ENCODE results near the gene SPON1. TPM values are rescaled to one million over a fixed set of nuclear protein-coding genes. Genes with fewer than 3 reads are reported as not detected.

The SPON1 gene
- total RNA-seq, 1 donor: 0.72 TPM

DNA sequence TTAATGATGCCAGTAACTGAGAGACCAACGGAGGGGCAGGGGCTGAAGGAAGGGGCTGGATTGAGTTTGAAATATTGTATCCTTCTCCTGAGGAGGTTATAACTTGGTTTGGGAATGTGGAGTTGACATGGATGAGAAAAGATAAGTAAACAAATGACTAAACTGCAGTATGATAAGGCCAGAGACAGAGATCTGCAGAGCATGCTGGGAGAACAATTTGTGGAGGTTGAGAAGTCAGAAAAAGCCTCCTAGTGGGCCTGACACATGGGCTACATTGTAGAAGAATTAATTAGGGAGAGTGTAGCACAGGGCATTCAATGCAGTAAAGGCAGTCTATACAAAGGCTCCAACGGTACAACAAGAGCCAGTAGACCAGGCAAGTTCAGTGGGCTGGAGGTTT is 55.9 kb downstream of the SPON1 start:
- Histone ChIP-seq H3K36me3 (ENCODE audit: insufficient read depth, low read length) (no peaks in the 10 kb centered on the region), H2AFZ (ENCODE audit: low read length) (no peak overlapping the region), H3K4me3 (ENCODE audit: insufficient read depth, low read length) (no peak overlapping the region), H3K27ac (ENCODE audit: low read depth, low read length) (no peak overlapping the region), H4K20me1 (ENCODE audit: insufficient read depth, low read length) (no peaks in the 10 kb centered on the region), H3K4me2 (ENCODE audit: insufficient read depth, low read length) (no peak overlapping the region), H3K9me3 (ENCODE audit: low read depth, low read length) (no peaks in the 10 kb centered on the region), H3K27me3 (ENCODE audit: insufficient read depth, low read length) (peaks cover 5% of the 10 kb centered on the region), H3K4me1 (ENCODE audit: insufficient read depth, low read length) (no peaks in the 10 kb centered on the region), H3K79me2 (ENCODE audit: insufficient read depth, low read length) (no peaks in the 10 kb centered on the region)
- TF ChIP-seq, protein P1, sequence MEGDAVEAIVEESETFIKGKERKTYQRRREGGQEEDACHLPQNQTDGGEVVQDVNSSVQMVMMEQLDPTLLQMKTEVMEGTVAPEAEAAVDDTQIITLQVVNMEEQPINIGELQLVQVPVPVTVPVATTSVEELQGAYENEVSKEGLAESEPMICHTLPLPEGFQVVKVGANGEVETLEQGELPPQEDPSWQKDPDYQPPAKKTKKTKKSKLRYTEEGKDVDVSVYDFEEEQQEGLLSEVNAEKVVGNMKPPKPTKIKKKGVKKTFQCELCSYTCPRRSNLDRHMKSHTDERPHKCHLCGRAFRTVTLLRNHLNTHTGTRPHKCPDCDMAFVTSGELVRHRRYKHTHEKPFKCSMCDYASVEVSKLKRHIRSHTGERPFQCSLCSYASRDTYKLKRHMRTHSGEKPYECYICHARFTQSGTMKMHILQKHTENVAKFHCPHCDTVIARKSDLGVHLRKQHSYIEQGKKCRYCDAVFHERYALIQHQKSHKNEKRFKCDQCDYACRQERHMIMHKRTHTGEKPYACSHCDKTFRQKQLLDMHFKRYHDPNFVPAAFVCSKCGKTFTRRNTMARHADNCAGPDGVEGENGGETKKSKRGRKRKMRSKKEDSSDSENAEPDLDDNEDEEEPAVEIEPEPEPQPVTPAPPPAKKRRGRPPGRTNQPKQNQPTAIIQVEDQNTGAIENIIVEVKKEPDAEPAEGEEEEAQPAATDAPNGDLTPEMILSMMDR (IDR thresholded peaks at IDR 0.05; ENCODE audit: extremely low read depth, low read depth, low read length): no peak
- DNase-seq (ENCODE audit: insufficient read length, low spot score, missing footprints): no peak

DNA sequence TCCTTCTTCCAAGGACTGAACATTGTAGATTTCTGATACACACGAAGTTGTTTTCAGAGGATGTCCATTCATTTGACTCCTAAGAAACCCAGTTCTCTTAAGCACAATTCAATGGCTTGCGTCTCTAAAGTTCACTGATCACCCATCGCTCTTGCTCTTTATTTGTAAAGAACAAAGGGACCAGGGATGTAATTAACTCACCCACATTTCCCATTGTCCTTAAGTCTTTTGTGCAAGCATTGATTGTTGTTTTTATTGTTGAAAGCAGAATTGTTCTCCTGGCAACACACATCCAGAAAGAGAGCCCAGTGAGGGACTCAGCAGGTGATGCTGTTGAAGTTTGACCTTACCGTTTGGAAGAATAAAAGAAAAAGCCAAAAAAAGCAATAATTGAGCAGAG is 59.2 kb downstream of the SPON1 start:
- no peak overlapping the region for H3K4me2 ChIP-seq (ENCODE audit: insufficient read depth, low read length)
- no peaks in the 10 kb centered on the region for H3K9me3 ChIP-seq (ENCODE audit: low read depth, low read length)
- H3K27me3 ChIP-seq (ENCODE audit: insufficient read depth, low read length): peaks cover 19% of the 10 kb centered on the region
- H3K4me3 ChIP-seq (ENCODE audit: insufficient read depth, low read length): no peak overlapping the region
- no peaks in the 10 kb centered on the region for H3K79me2 ChIP-seq (ENCODE audit: insufficient read depth, low read length)
- H3K27ac ChIP-seq (ENCODE audit: low read depth, low read length): no peak overlapping the region
- no peak for DNase-seq (ENCODE audit: insufficient read length, low spot score, missing footprints)
- no peaks in the 10 kb centered on the region for H4K20me1 ChIP-seq (ENCODE audit: insufficient read depth, low read length)
- no peak overlapping the region for H2AFZ ChIP-seq (ENCODE audit: low read length)
- no peaks in the 10 kb centered on the region for H3K4me1 ChIP-seq (ENCODE audit: insufficient read depth, low read length)
- no peaks in the 10 kb centered on the region for H3K36me3 ChIP-seq (ENCODE audit: insufficient read depth, low read length)
- TF ChIP-seq, protein P1 (IDR thresholded peaks at IDR 0.05; ENCODE audit: extremely low read depth, low read depth, low read length): no peak

DNA sequence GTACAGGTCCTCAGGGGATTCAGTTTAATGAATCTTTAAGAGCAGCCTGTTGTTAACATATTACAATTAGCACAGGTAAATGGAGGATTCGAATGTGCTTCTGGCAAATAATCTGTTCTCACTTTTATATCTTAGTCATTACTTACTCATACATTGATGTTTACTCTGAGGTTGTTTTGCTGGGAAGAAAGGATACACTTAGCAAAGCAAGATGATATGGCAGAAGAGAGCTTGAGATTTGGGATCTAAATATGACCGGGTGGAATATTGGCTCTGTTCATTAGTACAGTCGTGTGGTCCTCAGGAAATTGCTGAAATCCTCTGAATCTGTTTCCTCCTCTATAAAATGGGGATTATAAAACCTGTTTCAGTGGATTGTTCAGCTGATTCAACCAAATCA is 59.7 kb downstream of the SPON1 start:
- Histone ChIP-seq H3K27ac (ENCODE audit: low read depth, low read length) (no peak overlapping the region), H3K4me3 (ENCODE audit: insufficient read depth, low read length) (no peak overlapping the region), H3K27me3 (ENCODE audit: insufficient read depth, low read length) (peaks cover 22% of the 10 kb centered on the region), H2AFZ (ENCODE audit: low read length) (no peak overlapping the region), H3K36me3 (ENCODE audit: insufficient read depth, low read length) (no peaks in the 10 kb centered on the region), H3K79me2 (ENCODE audit: insufficient read depth, low read length) (no peaks in the 10 kb centered on the region), H3K9me3 (ENCODE audit: low read depth, low read length) (no peaks in the 10 kb centered on the region), H4K20me1 (ENCODE audit: insufficient read depth, low read length) (no peaks in the 10 kb centered on the region), H3K4me1 (ENCODE audit: insufficient read depth, low read length) (no peaks in the 10 kb centered on the region), H3K4me2 (ENCODE audit: insufficient read depth, low read length) (no peak overlapping the region)
- TF ChIP-seq, protein P1 (IDR thresholded peaks at IDR 0.05; ENCODE audit: extremely low read depth, low read depth, low read length): no peak
- DNase-seq (ENCODE audit: insufficient read length, low spot score, missing footprints): no peak

DNA sequence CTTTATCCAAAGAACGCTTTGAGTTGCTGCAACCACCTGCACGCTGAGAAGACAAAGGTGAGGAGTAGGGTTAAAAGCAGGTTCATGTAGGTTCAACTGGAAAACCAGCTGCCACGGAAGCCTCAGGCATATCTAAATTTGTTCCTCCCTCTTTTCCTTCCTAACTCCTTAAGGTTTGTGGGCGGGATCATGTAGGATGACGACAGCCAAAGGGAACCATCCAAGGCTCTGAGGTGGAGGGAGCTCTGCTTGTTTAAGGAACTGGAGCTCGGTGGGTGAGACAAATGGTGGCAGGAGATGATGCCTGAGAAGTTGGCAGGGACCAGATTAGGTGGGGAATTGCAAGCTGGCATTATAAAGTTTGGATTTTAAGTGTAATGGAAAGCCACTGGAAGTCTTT is 60.3 kb downstream of the SPON1 start:
- peaks cover 22% of the 10 kb centered on the region for H3K27me3 ChIP-seq (ENCODE audit: insufficient read depth, low read length)
- H3K9me3 ChIP-seq (ENCODE audit: low read depth, low read length): no peaks in the 10 kb centered on the region
- no peak overlapping the region for H3K27ac ChIP-seq (ENCODE audit: low read depth, low read length)
- H3K4me1 ChIP-seq (ENCODE audit: insufficient read depth, low read length): no peaks in the 10 kb centered on the region
- TF ChIP-seq, protein P1 (IDR thresholded peaks at IDR 0.05; ENCODE audit: extremely low read depth, low read depth, low read length): no peak
- no peaks in the 10 kb centered on the region for H3K79me2 ChIP-seq (ENCODE audit: insufficient read depth, low read length)
- H2AFZ ChIP-seq (ENCODE audit: low read length): no peak overlapping the region
- no peaks in the 10 kb centered on the region for H4K20me1 ChIP-seq (ENCODE audit: insufficient read depth, low read length)
- no peak overlapping the region for H3K4me3 ChIP-seq (ENCODE audit: insufficient read depth, low read length)
- no peak for DNase-seq (ENCODE audit: insufficient read length, low spot score, missing footprints)
- no peak overlapping the region for H3K4me2 ChIP-seq (ENCODE audit: insufficient read depth, low read length)
- no peaks in the 10 kb centered on the region for H3K36me3 ChIP-seq (ENCODE audit: insufficient read depth, low read length)
